ENCODE data around the gene FOXL1. TPM values are rescaled to one million over a fixed set of nuclear protein-coding genes. Genes with fewer than 3 reads are reported as not detected.

FOXL1 gene
- total RNA-seq, 1 donor from 2014 or later: 1.1 TPM

- DNase-seq (ENCODE audit: low read depth): no peak
- Histone ChIP-seq H3K27me3 (ENCODE audit: control insufficient read depth, insufficient read depth, low read length) (no peaks in the 10 kb centered on the region), H3K4me3 (ENCODE audit: low read depth, low read length) (no peak overlapping the region), H3K36me3 (ENCODE audit: control insufficient read depth, insufficient read depth, low read length) (peaks cover 4% of the 10 kb centered on the region)
- no peak for FAIRE-seq
- no peak for TF ChIP-seq CTCF (IDR thresholded peaks at IDR 0.05; ENCODE audit: insufficient read depth, low read length, severe bottlenecking)
Observed at GRCh38 chr16:86556576-86556975, 21.8 kb upstream of the FOXL1 start.

DNA sequence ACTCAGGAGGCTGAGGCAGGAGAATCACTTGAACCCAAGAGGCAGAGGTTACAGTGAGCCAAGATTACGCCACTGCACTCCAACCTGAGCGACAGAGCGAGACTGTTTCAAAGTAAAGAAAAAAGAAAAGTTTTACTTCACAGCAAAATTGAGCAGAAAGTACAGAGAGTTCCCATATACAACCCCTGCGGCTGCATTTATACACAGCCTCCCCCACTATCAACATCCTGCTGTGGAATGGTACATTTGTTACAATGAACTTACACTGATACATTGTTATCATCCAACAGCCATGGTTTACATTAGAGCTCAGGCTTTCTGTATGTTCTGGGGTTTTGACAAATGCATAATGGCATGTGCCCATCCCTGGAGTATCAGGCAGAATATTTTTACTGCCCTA lies 20.8 kb upstream of the FOXL1 start:
- FAIRE-seq (no peak), DNase-seq (ENCODE audit: low read depth) (no peak)
- Histone ChIP-seq H3K27me3 (ENCODE audit: control insufficient read depth, insufficient read depth, low read length) (no peaks in the 10 kb centered on the region), H3K36me3 (ENCODE audit: control insufficient read depth, insufficient read depth, low read length) (peaks cover 2% of the 10 kb centered on the region), H3K4me3 (ENCODE audit: low read depth, low read length) (no peak overlapping the region)
- TF ChIP-seq CTCF (IDR thresholded peaks at IDR 0.05; ENCODE audit: insufficient read depth, low read length, severe bottlenecking): no peak

GRCh38 chr16:86558355-86559193 lies 19.8 kb upstream of the FOXL1 start:
- DNase-seq (ENCODE audit: low read depth) (no peak), FAIRE-seq (no peak)
- no peak for TF ChIP-seq CTCF (IDR thresholded peaks at IDR 0.05; ENCODE audit: insufficient read depth, low read length, severe bottlenecking)

DNA sequence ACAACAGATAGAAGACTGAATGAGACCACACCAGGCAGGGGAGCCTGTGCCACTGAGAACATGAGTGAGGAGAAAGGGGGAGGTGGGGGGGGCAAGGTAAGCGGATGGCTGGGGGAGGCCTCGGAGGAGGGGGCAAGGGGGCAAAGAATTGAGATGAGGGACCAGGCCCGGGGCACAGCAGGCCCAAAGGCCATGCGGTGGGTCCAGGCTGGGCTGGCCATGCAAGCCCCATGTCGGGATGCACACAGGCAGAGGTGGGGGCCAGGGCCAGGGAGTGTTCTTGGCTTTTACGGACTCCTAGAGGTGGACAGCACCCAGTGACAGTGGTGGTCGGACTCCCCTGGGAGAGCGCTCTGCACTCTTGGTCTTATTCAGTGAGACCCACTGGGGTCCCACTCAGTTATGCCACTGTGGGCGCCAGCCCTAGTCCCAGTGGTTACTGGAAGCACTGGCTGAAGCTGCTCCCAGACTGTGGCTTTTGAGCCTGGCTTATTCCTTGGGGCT lies 18.5 kb upstream of the FOXL1 start:
- Histone ChIP-seq H3K4me3 (ENCODE audit: low read depth, low read length) (no peak overlapping the region), H3K27me3 (ENCODE audit: control insufficient read depth, insufficient read depth, low read length) (peaks cover 5% of the 10 kb centered on the region), H3K36me3 (ENCODE audit: control insufficient read depth, insufficient read depth, low read length) (no peaks in the 10 kb centered on the region)
- TF ChIP-seq CTCF (IDR thresholded peaks at IDR 0.05; ENCODE audit: insufficient read depth, low read length, severe bottlenecking): no peak
- DNase-seq (ENCODE audit: low read depth) (no peak), FAIRE-seq (no peak)

More at GRCh38 chr16:86558355-86559193, 19.8 kb upstream of the FOXL1 start:
- Histone ChIP-seq H3K27me3 (ENCODE audit: control insufficient read depth, insufficient read depth, low read length) (no peaks in the 10 kb centered on the region), H3K36me3 (ENCODE audit: control insufficient read depth, insufficient read depth, low read length) (no peaks in the 10 kb centered on the region), H3K4me3 (ENCODE audit: low read depth, low read length) (no peak overlapping the region)

- Histone ChIP-seq H3K4me3 (ENCODE audit: low read depth, low read length) (no peak overlapping the region), H3K27me3 (ENCODE audit: control insufficient read depth, insufficient read depth, low read length) (peaks cover 17% of the 10 kb centered on the region), H3K36me3 (ENCODE audit: control insufficient read depth, insufficient read depth, low read length) (no peaks in the 10 kb centered on the region)
- TF ChIP-seq CTCF (IDR thresholded peaks at IDR 0.05; ENCODE audit: insufficient read depth, low read length, severe bottlenecking): no peak
- FAIRE-seq (no peak), DNase-seq (ENCODE audit: low read depth) (no peak)
Observed at GRCh38 chr16:86562356-86562755, 16.0 kb upstream of the FOXL1 start.
